Ishikawa (cell line): ENCODE measurements around the gene CLCF1.

Experiments used
- CEBPB ChIP-seq: IDR thresholded peaks from 2 replicates; pipeline ENCODE4 v1.6.1; 2012
- CREB1 ChIP-seq: IDR thresholded peaks from 2 replicates; pipeline ENCODE4 v1.6.1; 2012; ENCODE audit warnings: low read depth
- EGR1 ChIP-seq: IDR thresholded peaks from 2 replicates; pipeline ENCODE4 v1.6.1; 2012
- EP300 ChIP-seq: IDR thresholded peaks from 2 replicates; pipeline ENCODE4 v1.6.1; 2012; ENCODE audit warnings: borderline replicate concordance
- FOXM1 ChIP-seq: IDR thresholded peaks from 2 replicates; pipeline ENCODE4 v1.6.1; 2012; ENCODE audit warnings: low read depth, borderline replicate concordance
- MAX ChIP-seq: IDR thresholded peaks from 2 replicates; pipeline ENCODE4 v1.6.1; 2012
- NFIC ChIP-seq: IDR thresholded peaks from 2 replicates; pipeline ENCODE4 v1.6.1; 2012
- RAD21 ChIP-seq: IDR thresholded peaks from 2 replicates; pipeline ENCODE4 v1.6.1; 2012; ENCODE audit warnings: low read depth
- REST ChIP-seq: IDR thresholded peaks from 2 replicates; pipeline ENCODE4 v1.6.1; 2012; ENCODE audit warnings: low read depth, mild to moderate bottlenecking
- TAF1 ChIP-seq: IDR thresholded peaks from 2 replicates; pipeline ENCODE4 v1.6.1; 2012; ENCODE audit warnings: low read depth, mild to moderate bottlenecking
- TCF12 ChIP-seq: IDR thresholded peaks from 2 replicates; pipeline ENCODE4 v1.6.1; 2012; ENCODE audit warnings: low read depth
- TEAD4 ChIP-seq: IDR thresholded peaks from 2 replicates; pipeline ENCODE4 v1.6.1; 2012
- USF1 ChIP-seq: IDR thresholded peaks from 2 replicates; pipeline ENCODE4 v1.6.1; 2012
- YY1 ChIP-seq: IDR thresholded peaks from 2 replicates; pipeline ENCODE4 v1.6.1; 2012; ENCODE audit warnings: low read depth
- ZBTB7A ChIP-seq: IDR thresholded peaks from 2 replicates; pipeline ENCODE4 v1.6.1; 2012; ENCODE audit warnings: low read depth

Gene CLCF1

GRCh38 chr11:67351275-67352005 lies 22.0 kb downstream of the CLCF1 start:
- TF ChIP-seq RAD21 (peak; percentile 80), REST (no peak)

GRCh38 chr11:67349928-67350465 lies 23.4 kb downstream of the CLCF1 start:
- TF ChIP-seq ZBTB7A: no peak

GRCh38 chr11:67349457-67349856 lies 23.9 kb downstream of the CLCF1 start:
- TF ChIP-seq EP300 (no peak), TEAD4 (no peak), FOXM1 (no peak), CEBPB (no peak), MAX (no peak)

GRCh38 chr11:67349036-67349435 lies 24.4 kb downstream of the CLCF1 start:
- TF ChIP-seq EGR1: no peak
- TF ChIP-seq ZBTB7A: no peak
- no peak for TF ChIP-seq RAD21
- no peak for TF ChIP-seq FOXM1
- no peak for TF ChIP-seq TCF12
- TF ChIP-seq TEAD4: no peak
- no peak for TF ChIP-seq USF1
- no peak for TF ChIP-seq MAX
- no peak for TF ChIP-seq CEBPB
- TF ChIP-seq CREB1: no peak
- TF ChIP-seq EP300: no peak
- TF ChIP-seq YY1: no peak
- TF ChIP-seq NFIC: no peak
- TF ChIP-seq REST: no peak
- no peak for TF ChIP-seq TAF1

- no peak for TF ChIP-seq RAD21
- TF ChIP-seq TEAD4: no peak
- no peak for TF ChIP-seq TAF1
- no peak for TF ChIP-seq CEBPB
- TF ChIP-seq REST: no peak
- no peak for TF ChIP-seq FOXM1
- no peak for TF ChIP-seq CREB1
These were observed 25.2 kb downstream of the CLCF1 start for GRCh38 chr11:67347964-67348749.
